Stimulated activated naive CD8-positive, alpha-beta T cell treated with anti-CD3 and anti-CD28 coated beads, Interleukin-15, amount 100 ng/mL, for 72 hours (primary cell): ENCODE results near the gene STUM.
A peak's percentile ranks its signal among the peaks of the same experiment; 100 is the strongest.
"Not testable (repeated sequence)": the region's sequence is repeated elsewhere in the genome, so short reads cannot be mapped to it uniquely, and the experiment has no call there.

Experiments used
- ATAC-seq: fragments of 150-1000 bp; cut with Tn5 transposase; 2 replicates; pipeline ENCODE4 v1.10.0; 2021; ENCODE audit warnings: mild to moderate bottlenecking, moderate library complexity
- DNase-seq, 2 donors: peaks; one replicate each; pipeline ENCODE4 v3.0.0; 2021 to 2022
- H3K27ac Mint-ChIP-seq, 2 donors: one replicate each; pipeline ENCODE4 v1.8.0; 2022; ENCODE audit warnings: mild to moderate bottlenecking in 2 of 2, mixed read lengths in 2 of 2, moderate library complexity in 2 of 2
- H3K27me3 Mint-ChIP-seq: one replicate; pipeline ENCODE4 v1.8.0; 2022; ENCODE audit warnings: mixed read lengths
- H3K4me1 Mint-ChIP-seq: one replicate; pipeline ENCODE4 v1.8.0; 2022; ENCODE audit warnings: mild to moderate bottlenecking, mixed read lengths
- H3K4me3 Mint-ChIP-seq, 2 donors: one replicate each; pipeline ENCODE4 v1.8.0; 2022; ENCODE audit warnings: mild to moderate bottlenecking in 2 of 2, mixed read lengths in 2 of 2, moderate library complexity in 1 of 2
- H3K9me3 Mint-ChIP-seq, 2 donors: one replicate each; pipeline ENCODE4 v1.8.0; 2022; ENCODE audit warnings: mixed read lengths in 2 of 2

STUM gene

GRCh38 chr1:226637147-226637935 lies 88.8 kb downstream of the STUM start:
- no peak overlapping the region for H3K4me3 Mint-ChIP-seq
- no peaks in the 10 kb centered on the region for H3K9me3 Mint-ChIP-seq
- no peak for ATAC-seq
- H3K27me3 Mint-ChIP-seq: no peaks in the 10 kb centered on the region
- H3K4me1 Mint-ChIP-seq: peaks cover 61% of the 10 kb centered on the region
- peak overlapping the region in 1 of 2 donors; percentile 14 for H3K27ac Mint-ChIP-seq
- DNase-seq: no peak

- DNase-seq (no peak), ATAC-seq (no peak)
- H3K27ac Mint-ChIP-seq: no peak overlapping the region
- H3K4me3 Mint-ChIP-seq: no peak overlapping the region
- peaks cover 54% of the 10 kb centered on the region for H3K4me1 Mint-ChIP-seq
- H3K9me3 Mint-ChIP-seq: no peaks in the 10 kb centered on the region
- H3K27me3 Mint-ChIP-seq: no peaks in the 10 kb centered on the region
Observed at GRCh38 chr1:226638001-226638601, 89.5 kb downstream of the STUM start.

GRCh38 chr1:226638608-226639007 lies 90.0 kb downstream of the STUM start:
- H3K27ac Mint-ChIP-seq: peak overlapping the region in 1 of 2 donors; percentile 64
- no peak overlapping the region for H3K4me3 Mint-ChIP-seq
- no peak for ATAC-seq
- H3K9me3 Mint-ChIP-seq: no peaks in the 10 kb centered on the region
- H3K4me1 Mint-ChIP-seq: peaks cover 48% of the 10 kb centered on the region
- DNase-seq: peak in 1 of 2 donors; percentile 8
- no peaks in the 10 kb centered on the region for H3K27me3 Mint-ChIP-seq

- H3K27ac Mint-ChIP-seq, ATAC-seq, H3K9me3 Mint-ChIP-seq, H3K27me3 Mint-ChIP-seq, H3K4me3 Mint-ChIP-seq, DNase-seq: not testable (repeated sequence)
- H3K4me1 Mint-ChIP-seq: peaks cover 42% of the 10 kb centered on the region
Observed at GRCh38 chr1:226639206-226639605, 90.6 kb downstream of the STUM start.

- no peaks in the 10 kb centered on the region for H3K9me3 Mint-ChIP-seq
- no peak for DNase-seq
- no peak overlapping the region for H3K27ac Mint-ChIP-seq
- H3K4me1 Mint-ChIP-seq: peaks cover 38% of the 10 kb centered on the region
- ATAC-seq: no peak
- H3K4me3 Mint-ChIP-seq: no peak overlapping the region
- H3K27me3 Mint-ChIP-seq: no peaks in the 10 kb centered on the region
Observed at GRCh38 chr1:226639631-226640061, 91.1 kb downstream of the STUM start.

DNA sequence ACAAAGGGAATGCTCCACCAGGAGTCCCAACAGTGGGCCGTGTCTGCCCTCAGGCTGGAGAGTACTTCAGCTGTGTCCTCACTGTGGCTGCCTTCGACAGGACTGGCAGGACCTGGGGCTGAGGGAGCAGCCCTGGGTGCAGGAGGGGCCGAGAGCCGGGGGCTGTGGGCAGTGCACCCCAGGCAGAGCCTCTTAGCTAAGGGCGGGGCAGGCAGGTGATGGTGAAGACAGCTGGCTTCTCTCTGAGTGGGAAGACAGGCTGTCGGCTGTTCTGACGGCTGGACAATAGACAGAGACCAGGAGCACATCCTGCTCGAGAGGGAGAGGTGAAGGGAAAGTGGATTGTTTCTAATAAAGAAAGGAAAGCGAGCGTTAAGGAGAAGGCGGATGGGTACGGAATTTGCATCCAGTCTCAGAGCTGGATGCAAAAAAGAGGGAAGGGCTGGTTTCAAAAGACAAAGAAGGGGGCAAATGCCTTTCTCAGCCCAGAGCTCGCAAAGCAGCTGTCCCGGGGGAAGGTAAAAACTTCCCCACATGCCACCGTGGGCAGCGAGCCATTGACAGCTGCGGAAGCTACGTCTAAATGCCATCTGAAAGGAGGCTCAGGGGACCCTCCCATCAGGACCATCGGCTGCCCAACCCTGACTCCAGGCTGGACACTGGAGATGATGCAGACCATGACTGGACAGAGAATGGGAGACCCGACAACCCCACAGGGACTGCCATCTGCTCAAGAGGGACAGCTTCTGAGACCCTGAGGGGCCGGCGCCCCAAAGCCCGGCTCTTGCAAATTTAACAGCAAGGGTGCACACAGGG lies 92.0 kb downstream of the STUM start:
- H3K4me1 Mint-ChIP-seq: peaks cover 29% of the 10 kb centered on the region

DNA sequence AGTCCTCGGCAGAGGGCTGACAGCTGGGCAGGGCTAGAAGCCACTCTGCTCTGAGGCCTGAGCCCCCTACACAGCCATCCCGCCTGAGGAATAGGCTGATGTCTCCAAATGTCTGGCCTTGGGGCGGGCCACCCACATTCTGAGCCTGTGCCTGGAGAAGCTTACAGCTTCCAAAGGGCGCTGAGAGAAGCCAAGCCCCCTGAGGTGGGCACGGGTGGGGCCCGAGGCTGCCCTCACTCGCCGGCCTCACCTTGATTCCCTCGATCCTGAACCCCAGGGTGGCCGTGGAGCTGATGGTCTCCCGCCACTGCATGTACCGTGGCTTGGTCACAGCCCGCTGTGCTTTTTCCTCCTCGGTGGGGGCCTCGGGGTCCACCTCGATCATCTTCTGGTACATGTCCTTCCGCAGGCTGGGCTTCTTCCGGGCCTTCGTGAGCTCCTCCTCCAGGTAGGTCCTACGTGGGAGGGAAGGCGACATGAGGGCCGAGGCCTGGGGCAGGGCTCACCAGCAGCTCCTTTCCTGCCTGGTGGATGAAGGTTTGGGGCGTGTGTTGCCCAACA lies 93.2 kb downstream of the STUM start:
- peak overlapping the region in 1 of 2 donors; percentile 28 for H3K4me3 Mint-ChIP-seq
- H3K9me3 Mint-ChIP-seq: no peaks in the 10 kb centered on the region
- H3K27ac Mint-ChIP-seq: peak overlapping the region in 1 of 2 donors; percentile 37
- ATAC-seq (no peak), DNase-seq (no peak)
- H3K4me1 Mint-ChIP-seq: peaks cover 17% of the 10 kb centered on the region
- H3K27me3 Mint-ChIP-seq: no peaks in the 10 kb centered on the region

More for the DNA sequence above, 92.0 kb downstream of the STUM start:
- H3K27me3 Mint-ChIP-seq: no peaks in the 10 kb centered on the region
- no peak overlapping the region for H3K4me3 Mint-ChIP-seq
- no peaks in the 10 kb centered on the region for H3K9me3 Mint-ChIP-seq
- peak overlapping the region in 1 of 2 donors; percentile 7 for H3K27ac Mint-ChIP-seq
- ATAC-seq: no peak
- DNase-seq: no peak

DNA sequence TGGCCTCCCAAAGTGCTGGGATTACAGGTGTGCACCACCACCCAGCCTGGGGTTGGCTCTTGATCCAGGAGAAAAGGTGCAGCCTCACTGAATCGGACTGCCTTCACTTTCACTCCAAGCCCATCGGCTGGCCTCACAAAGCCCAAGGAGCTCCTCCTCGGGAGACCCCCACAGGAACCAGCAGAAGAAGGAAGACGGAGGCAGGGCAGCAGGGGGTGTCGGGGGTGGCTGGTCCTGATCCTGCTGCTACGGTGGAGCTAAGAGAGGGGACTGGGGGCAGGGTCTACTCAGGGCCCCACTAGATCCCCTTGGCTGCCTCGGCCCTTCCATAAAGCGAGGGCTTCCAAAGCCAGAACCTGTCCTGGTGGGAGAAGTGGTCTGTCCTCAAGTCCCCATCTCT lies 93.9 kb downstream of the STUM start:
- Mint-ChIP-seq H3K9me3 (no peaks in the 10 kb centered on the region), H3K4me1 (peaks cover 10% of the 10 kb centered on the region), H3K4me3 (peak overlapping the region in 1 of 2 donors; percentile 79), H3K27me3 (no peaks in the 10 kb centered on the region), H3K27ac (peak overlapping the region in 1 of 2 donors; percentile 83)
- no peak for DNase-seq
- ATAC-seq: no peak

DNA sequence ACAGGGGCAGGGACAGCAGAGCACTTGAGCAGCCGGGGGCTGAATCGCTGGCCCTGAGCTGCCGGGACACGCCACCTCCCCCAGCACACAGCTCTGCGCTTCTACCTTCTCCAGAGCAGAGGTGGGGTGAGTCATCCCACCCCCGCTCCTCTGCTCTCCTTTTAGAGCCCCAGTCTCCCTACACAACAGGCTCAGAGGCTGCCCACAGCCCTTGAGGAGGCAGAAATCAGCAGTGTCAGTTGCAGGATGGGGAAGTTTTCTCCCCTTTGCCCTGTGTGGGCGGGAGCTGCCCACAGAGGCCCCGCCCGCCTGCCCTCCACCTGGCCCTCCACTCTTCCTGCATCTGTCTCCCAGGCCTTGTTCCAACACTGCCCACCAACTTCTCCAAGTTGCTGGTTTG lies 94.6 kb downstream of the STUM start:
- ATAC-seq (peak; percentile 94), DNase-seq (peak; percentile 73 to 82)
- Mint-ChIP-seq H3K27me3 (no peaks in the 10 kb centered on the region), H3K4me3 (peak overlapping the region; percentile 68 to 79), H3K9me3 (no peaks in the 10 kb centered on the region), H3K4me1 (peaks cover 4% of the 10 kb centered on the region), H3K27ac (peak overlapping the region in 1 of 2 donors; percentile 65)

GRCh38 chr1:226643611-226644540 lies 95.3 kb downstream of the STUM start:
- no peaks in the 10 kb centered on the region for H3K9me3 Mint-ChIP-seq
- peak; percentile 56 for ATAC-seq
- DNase-seq: peak; percentile 62 to 65
- peaks cover 4% of the 10 kb centered on the region for H3K4me1 Mint-ChIP-seq
- no peaks in the 10 kb centered on the region for H3K27me3 Mint-ChIP-seq
- peak overlapping the region; percentile 65 to 74 for H3K27ac Mint-ChIP-seq
- H3K4me3 Mint-ChIP-seq: peak overlapping the region; percentile 68 to 79

DNA sequence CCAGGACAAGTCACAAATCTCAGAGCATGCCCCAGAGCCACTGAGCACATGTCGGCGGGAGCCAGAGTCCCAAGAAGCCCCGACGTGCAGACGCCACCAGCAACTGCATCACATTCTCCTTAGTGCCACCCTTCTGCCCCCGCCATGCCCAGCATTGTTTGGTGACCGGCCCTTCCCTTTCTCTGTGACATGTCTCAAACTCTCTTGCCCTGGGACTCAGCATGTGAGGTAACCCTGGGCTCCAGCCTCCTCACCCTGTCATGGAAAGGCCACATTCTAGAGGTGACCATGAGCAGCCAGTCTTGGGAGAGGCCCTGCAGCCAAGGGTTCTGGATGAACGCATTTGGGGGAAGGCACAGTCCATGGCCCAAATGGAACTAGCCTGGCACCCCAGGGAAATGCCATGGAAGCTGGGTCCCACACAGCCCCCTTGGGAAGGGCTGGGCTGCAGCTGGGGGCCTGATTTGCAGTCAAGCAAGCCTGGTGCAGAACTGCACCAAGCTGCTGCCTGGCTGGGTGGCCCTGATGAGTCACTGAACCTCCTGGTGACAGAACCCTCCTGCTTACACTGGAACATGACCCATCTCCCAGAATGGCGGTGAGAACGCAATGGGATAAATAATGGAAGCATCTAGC lies 96.1 kb downstream of the STUM start:
- H3K27me3 Mint-ChIP-seq: no peaks in the 10 kb centered on the region
- peaks cover 1% of the 10 kb centered on the region for H3K4me1 Mint-ChIP-seq
- no peak for DNase-seq
- no peaks in the 10 kb centered on the region for H3K9me3 Mint-ChIP-seq
- no peak for ATAC-seq
- H3K4me3 Mint-ChIP-seq: peak overlapping the region; percentile 68 to 79
- H3K27ac Mint-ChIP-seq: peak overlapping the region in 1 of 2 donors; percentile 57

DNA sequence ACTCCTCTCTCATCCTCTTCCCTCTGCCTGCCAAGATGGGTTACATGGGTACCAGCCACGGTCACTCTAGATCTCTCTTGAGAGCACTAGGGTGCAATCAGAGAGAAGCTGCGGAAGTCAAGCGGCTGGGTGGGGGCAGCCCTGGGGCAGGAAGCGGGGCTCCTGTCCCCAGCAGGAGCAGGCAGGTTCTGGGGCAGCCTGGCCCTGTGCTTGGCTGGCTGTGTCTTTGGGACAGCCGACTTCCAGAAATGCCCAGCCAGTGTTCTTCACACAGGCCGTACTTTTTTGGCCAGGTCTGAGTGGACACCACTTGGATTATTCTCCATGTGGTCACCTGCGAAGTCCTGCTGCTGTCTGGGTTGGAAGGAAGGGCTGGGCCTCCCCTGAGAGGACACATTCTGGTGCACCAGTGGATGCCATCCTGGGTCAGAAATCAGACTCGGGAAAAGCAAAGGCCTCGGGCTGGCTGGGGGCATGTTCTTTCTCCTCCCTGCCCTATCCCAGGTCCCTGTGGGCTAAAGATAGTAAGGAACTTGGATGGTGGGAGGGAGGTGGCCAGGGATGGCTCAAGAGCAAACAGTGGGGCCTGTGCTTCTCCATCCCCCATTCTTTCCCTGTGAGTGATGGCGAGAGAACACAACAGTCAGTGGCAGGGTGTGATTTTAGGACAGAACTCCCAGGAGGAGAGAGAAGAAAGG lies 96.9 kb downstream of the STUM start:
- no peak for DNase-seq

GRCh38 chr1:226646026-226646869 lies 97.7 kb downstream of the STUM start:
- Mint-ChIP-seq H3K4me3 (peak overlapping the region; percentile 40 to 60), H3K9me3 (no peaks in the 10 kb centered on the region), H3K27me3 (no peaks in the 10 kb centered on the region), H3K4me1 (no peaks in the 10 kb centered on the region), H3K27ac (peak overlapping the region; percentile 35 to 83)
- no peak for DNase-seq
- no peak for ATAC-seq

More for the DNA sequence above, 96.9 kb downstream of the STUM start:
- no peaks in the 10 kb centered on the region for H3K4me1 Mint-ChIP-seq
- no peaks in the 10 kb centered on the region for H3K9me3 Mint-ChIP-seq
- peak overlapping the region; percentile 46 to 79 for H3K4me3 Mint-ChIP-seq
- peak overlapping the region; percentile 67 to 82 for H3K27ac Mint-ChIP-seq
- H3K27me3 Mint-ChIP-seq: no peaks in the 10 kb centered on the region
- ATAC-seq: peak; percentile 14
